Activated T-cell treated with anti-CD3 and anti-CD28 coated beads for 48 hours (primary cell): ENCODE data around the gene CXCL8.

Experiments used
- DNase-seq: peaks from one replicate; pipeline ENCODE4 v3.0.0-alpha.2; 2020; ENCODE audit warnings: low read depth

Gene CXCL8

DNA sequence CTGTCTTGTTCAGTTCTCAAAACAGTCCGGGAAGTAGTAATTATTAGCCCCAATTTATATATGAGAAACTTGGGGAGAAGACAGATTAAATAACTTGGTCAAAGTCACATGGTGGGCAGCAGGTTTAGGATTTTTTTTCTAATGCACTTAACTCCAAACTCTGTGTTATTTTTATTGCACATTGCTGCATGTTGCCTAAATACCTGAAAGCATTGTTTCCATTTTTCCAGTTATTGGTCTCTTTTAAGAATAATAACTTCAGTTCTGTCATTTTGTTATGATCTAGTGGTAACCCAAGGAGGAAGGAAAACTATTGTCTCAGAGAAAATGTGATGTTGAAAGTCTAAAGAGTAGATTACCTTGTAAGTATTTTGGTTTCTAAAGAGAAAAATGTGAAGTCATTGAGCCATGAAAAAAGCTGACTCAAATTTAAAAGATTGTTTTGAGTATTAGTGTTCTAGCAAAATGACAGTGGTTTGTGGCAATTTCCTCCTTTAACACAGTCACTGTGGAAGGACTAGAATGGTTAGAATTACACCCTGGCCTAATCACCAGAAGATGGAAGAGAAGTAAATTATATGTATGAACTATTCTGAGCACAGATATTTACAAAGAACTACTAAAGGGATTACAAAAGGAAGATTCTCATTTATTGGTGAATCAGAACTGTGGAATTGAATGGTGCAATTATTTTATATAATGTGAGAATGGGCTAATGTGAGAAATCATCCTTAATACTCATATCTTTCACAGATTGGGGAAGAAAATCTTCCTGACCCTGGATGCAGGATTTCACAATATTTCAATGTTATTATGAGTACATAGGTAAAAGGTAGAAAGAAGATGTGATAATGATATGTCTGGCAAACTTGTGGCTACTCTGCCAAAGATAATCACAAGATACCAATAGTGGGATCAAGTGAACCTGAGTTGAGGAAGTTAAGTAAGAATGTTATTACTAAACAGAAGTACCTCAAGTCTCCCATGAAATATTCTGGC, 21.7 kb upstream of the CXCL8 start:
- no peak for DNase-seq

- no peak for DNase-seq
Observed at GRCh38 chr4:73721435-73721834, 18.9 kb upstream of the CXCL8 start.

DNA sequence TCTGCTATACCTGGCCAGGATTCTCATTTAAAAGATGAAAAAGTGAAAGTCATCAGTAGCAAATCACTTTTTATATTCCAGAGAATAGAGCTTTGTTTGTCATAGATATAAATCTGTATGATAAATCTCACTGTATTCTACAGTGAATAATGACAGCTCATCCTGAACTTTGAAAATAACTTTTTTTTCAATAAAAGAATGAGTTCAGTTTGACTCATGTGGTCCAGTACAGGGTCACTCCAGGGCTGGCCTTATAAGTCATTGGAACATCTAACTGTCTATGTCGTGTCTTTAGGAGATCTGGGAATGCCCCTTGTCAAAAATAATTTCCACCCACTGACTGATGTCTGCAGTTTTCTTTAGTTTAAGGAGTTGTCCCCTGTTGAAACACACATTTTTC, 18.5 kb upstream of the CXCL8 start:
- no peak for DNase-seq

- no peak for DNase-seq
Observed at GRCh38 chr4:73723023-73723422, 17.3 kb upstream of the CXCL8 start.

- DNase-seq: no peak
Observed at GRCh38 chr4:73723928-73724327, 16.4 kb upstream of the CXCL8 start.

- DNase-seq: no peak
Observed at GRCh38 chr4:73725510-73725909, 14.9 kb upstream of the CXCL8 start.

- no peak for DNase-seq
Observed at GRCh38 chr4:73725985-73726384, 14.4 kb upstream of the CXCL8 start.

- DNase-seq: no peak
Observed at GRCh38 chr4:73727685-73728084, 12.7 kb upstream of the CXCL8 start.

DNA sequence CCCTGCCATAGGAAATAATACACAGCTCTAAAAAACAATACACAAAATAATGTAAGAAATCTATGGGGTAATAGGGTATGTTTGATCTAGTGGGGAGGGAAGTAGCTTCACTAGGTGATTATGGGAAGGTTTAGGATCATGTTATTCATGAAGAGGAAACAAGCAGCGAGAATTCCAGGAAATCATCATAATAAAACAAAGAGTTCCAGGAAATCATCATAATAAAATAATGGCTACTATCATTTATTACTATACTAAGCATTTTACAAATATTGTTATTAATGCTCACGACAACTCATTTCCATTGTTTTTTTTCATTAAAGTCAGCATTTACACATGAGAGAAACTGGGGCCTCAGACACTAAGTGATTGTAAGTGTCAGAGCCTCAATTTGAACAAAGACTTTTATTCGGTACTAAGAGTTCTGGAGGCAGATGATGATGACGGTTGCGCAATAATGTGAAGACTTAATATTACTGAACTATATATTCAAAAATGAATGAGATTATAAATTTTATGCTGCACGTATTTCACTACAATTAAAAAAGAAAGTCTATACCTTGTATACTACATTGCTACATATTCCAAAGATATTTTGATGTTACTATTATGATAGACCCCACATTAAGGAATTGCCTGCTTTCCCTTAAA, 12.2 kb upstream of the CXCL8 start:
- no peak for DNase-seq

- DNase-seq: no peak
Observed at GRCh38 chr4:73729534-73730165, 10.7 kb upstream of the CXCL8 start.

GRCh38 chr4:73730292-73730691, 10.1 kb upstream of the CXCL8 start:
- no peak for DNase-seq

DNA sequence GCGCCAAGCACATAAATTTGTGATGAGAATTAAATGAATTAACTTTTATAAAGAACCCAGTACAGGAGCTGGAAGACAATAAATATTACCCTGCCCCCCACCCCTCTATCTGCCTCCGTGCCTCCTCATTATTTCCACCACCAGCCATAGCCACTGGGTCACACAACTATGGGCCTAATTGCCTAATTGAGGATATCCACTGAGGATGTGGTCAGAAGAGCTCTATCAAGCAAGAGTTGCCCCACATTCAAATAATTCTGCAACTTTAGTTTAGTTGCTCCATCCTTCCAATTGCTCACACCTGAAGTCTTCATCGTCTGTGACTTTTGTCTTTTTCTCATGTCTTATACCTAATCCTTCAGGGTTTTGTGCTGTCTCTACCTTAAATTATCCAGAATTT, 9.5 kb upstream of the CXCL8 start:
- no peak for DNase-seq

- DNase-seq: no peak
Observed at GRCh38 chr4:73731968-73732610, 8.3 kb upstream of the CXCL8 start.

- no peak for DNase-seq
Observed at GRCh38 chr4:73732759-73733431, 7.5 kb upstream of the CXCL8 start.

DNA sequence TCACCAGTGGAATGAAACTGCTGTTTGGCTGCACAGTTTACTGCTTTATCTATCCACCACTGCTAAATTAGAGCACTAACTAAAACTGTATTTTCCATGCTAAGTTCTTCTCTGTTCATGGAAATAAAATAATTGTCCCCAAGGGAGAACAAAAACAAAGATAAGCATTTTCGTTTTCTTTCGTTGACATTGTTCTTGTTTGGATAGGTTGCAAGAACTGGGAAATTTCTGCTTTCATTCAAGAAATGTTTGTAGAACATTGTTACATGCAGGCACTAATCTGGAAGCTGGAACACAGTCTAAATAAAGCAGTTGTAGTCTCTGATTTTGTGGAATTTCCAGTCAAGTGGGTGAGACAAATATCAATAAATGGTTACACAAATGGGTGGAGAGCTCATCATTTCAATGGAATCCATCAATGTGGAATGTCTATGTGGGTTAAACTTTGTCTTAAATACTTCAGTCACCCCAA, 5.8 kb upstream of the CXCL8 start:
- DNase-seq: no peak

- no peak for DNase-seq
Observed at GRCh38 chr4:73735231-73735630, 5.1 kb upstream of the CXCL8 start.

DNA sequence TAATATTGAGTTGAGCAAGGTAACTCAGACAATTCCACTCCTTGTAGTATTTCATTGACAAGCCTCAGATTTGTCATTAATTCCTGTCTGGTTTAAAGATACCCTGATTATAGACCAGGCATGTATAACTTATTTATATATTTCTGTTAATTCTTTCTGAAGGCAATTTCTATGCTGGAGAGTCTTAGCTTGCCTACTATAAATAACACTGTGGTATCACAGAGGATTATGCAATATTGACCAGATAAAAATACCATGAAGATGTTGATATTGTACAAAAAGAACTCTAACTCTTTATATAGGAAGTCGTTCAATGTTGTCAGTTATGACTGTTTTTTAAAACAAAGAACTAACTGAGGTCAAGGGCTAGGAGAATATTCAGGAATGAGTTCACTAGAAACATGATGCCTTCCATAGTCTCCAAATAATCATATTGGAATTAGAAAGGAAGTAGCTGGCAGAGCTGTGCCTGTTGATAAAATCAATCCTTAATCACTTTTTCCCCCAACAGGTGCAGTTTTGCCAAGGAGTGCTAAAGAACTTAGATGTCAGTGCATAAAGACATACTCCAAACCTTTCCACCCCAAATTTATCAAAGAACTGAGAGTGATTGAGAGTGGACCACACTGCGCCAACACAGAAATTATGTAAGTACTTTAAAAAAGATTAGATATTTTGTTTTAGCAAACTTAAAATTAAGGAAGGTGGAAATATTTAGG, 821 bp downstream of the CXCL8 start:
- no peak for DNase-seq

GRCh38 chr4:73741750-73742489, 1.6 kb downstream of the CXCL8 start:
- DNase-seq: no peak

DNA sequence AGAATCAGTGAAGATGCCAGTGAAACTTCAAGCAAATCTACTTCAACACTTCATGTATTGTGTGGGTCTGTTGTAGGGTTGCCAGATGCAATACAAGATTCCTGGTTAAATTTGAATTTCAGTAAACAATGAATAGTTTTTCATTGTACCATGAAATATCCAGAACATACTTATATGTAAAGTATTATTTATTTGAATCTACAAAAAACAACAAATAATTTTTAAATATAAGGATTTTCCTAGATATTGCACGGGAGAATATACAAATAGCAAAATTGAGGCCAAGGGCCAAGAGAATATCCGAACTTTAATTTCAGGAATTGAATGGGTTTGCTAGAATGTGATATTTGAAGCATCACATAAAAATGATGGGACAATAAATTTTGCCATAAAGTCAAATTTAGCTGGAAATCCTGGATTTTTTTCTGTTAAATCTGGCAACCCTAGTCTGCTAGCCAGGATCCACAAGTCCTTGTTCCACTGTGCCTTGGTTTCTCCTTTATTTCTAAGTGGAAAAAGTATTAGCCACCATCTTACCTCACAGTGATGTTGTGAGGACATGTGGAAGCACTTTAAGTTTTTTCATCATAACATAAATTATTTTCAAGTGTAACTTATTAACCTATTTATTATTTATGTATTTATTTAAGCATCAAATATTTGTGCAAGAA, 2.3 kb downstream of the CXCL8 start:
- DNase-seq: no peak

- no peak for DNase-seq
Observed at GRCh38 chr4:73743281-73743680, 2.9 kb downstream of the CXCL8 start.
